Small intestine (tissue), 7 donors: Measurements from ENCODE around the gene NEK4. TPM values are rescaled to one million over a fixed set of nuclear protein-coding genes. Genes with fewer than 3 reads are reported as not detected.

Experiments
- DNase-seq, 2 donors: peaks; one replicate each; pipeline versions ENCODE4 v3.0.0 to v3.0.0-alpha.2; 2013
- FAIRE-seq: peaks from 2 replicates; lab custom pipeline; 2012; peaks lifted over from hg19 to GRCh38; lab: Jason Lieb, UNC
- H3K27ac ChIP-seq, 3 donors: one replicate each; pipeline ENCODE4 v1.5.1; 2013; ENCODE audit warnings: low read length in 2 of 3, mild to moderate bottlenecking in 2 of 3, control low read depth in 1 of 3, inconsistent platforms in 1 of 3, low read depth in 1 of 3, moderate library complexity in 1 of 3
- H3K27me3 ChIP-seq, 3 donors: one replicate each; pipeline ENCODE4 v1.6.1; 2013; ENCODE audit warnings: low read length in 3 of 3, inconsistent platforms in 1 of 3; ENCODE audit not compliant: control insufficient read depth in 3 of 3, insufficient read depth in 3 of 3
- H3K36me3 ChIP-seq, 3 donors: one replicate each; pipeline ENCODE4 v1.6.1; 2013; ENCODE audit warnings: low read length in 3 of 3, inconsistent platforms in 1 of 3, low read depth in 1 of 3, mild to moderate bottlenecking in 1 of 3, moderate library complexity in 1 of 3; ENCODE audit not compliant: control insufficient read depth in 3 of 3, insufficient read depth in 2 of 3
- H3K4me1 ChIP-seq, 3 donors: one replicate each; pipeline ENCODE4 v1.6.1; 2013; ENCODE audit warnings: low read length in 2 of 3, inconsistent platforms in 1 of 3, low read depth in 1 of 3, mild to moderate bottlenecking in 1 of 3, moderate library complexity in 1 of 3; ENCODE audit not compliant: control insufficient read depth in 3 of 3, insufficient read depth in 2 of 3
- H3K4me3 ChIP-seq, 3 donors: one replicate each; pipeline ENCODE4 v1.5.1; 2013; ENCODE audit warnings: low read length in 3 of 3, control low read depth in 1 of 3, inconsistent platforms in 1 of 3, low read depth in 1 of 3, mild to moderate bottlenecking in 1 of 3, moderate library complexity in 1 of 3
- H3K9me3 ChIP-seq, 2 donors: one replicate each; pipeline ENCODE4 v1.6.1; 2013; ENCODE audit warnings: low read depth in 1 of 2, low read length in 1 of 2; ENCODE audit not compliant: control insufficient read depth in 2 of 2, insufficient read depth in 1 of 2
- WGBS, 3 donors: extraction: QIAGEN DNeasy Blood & Tissue Kit; methylation state at CpG; one replicate each; pipeline ENCODE4 v1.1.7; 2013; 5-methylcytosine and 5-hydroxymethylcytosine counted together
- polyA plus RNA-seq, 4 donors: library from polyadenylated mRNA; stranded (reverse) in 3 of 4; unstranded in 1 of 4; fragments of 200-250 nt in 3 of 4; fragments of 120-200 nt in 1 of 4; gene quantifications; one replicate each; pipeline versions ENCODE4 v1.2.1 to v1.2.3, GENCODE V29; 2013
- donor health status: healthy with polysubstance abuse.
- donor health status: control.
- donor health status: control.
- donor health status: Bipolar disorder and iron deficiency.
- donor health status: healthy.

The NEK4 gene
- polyA plus RNA-seq, 4 donors, result 3.0 to 18.5 (median 7.0) TPM

GRCh38 chr3:52685709-52686691 lies 84.7 kb downstream of the NEK4 start, which contains the start of the genes GNL3 and PBRM1:
GNL3 (plus strand) TSS chr3:52686032; CDS start chr3:52686093, 61 bp downstream.
PBRM1 (minus strand) TSS chr3:52685913.
- DNase-seq (peak; percentile 96 to 99), FAIRE-seq (no peak)
- no peaks in the 10 kb centered on the region for H3K9me3 ChIP-seq
- peak within 1 kb of the TSS; percentile 88 to 99 (median 98) for H3K27ac ChIP-seq
- H3K4me1 ChIP-seq, result peaks cover 2 to 28% (median 2%) of the 10 kb centered on the region in 3 donors
- no peaks in the 10 kb centered on the region for H3K27me3 ChIP-seq
- WGBS, 3 donors, result 0 to 1% (median 1%) methylated on average over 74 to 82 of the region's 82 CpGs
- H3K4me3 ChIP-seq, result peak within 1 kb of the TSS; percentile 66 to 96 (median 87)
- H3K36me3 ChIP-seq, result peaks cover 6 to 21% (median 16%) of the 10 kb centered on the region in 3 donors

DNA sequence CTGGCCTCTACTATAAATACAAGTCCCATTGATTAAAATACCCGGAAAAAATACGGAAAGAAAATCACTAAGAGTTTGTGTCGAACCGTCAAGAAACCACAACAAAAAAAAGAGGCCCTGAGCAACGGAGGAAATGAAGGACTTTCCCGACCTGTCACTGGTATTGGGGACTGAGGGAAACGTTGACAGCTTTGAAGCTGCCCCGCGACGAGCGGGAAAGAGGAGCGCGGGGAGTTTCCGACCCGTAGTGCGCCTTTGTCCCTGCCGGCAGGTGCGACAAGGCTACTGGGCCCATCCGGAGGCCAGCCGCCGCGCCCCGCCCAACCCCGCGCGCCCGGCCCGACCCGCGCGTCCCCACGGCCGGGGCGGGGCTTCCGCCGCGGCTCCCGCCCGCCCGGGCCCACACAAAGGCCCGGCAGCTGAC lies 85.4 kb downstream of the NEK4 start:
- DNase-seq (peak in 1 of 2 donors; percentile 84), FAIRE-seq (no peak)
- H3K27me3 ChIP-seq, result no peaks in the 10 kb centered on the region
- no peaks in the 10 kb centered on the region for H3K9me3 ChIP-seq
- H3K27ac ChIP-seq, result peak overlapping the region; percentile 88 to 99 (median 98)
- peaks cover 11 to 25% (median 13%) of the 10 kb centered on the region in 3 donors for H3K36me3 ChIP-seq
- H3K4me3 ChIP-seq, result peak overlapping the region; percentile 60 to 87 (median 66)
- peaks cover 2 to 30% (median 2%) of the 10 kb centered on the region in 3 donors for H3K4me1 ChIP-seq
- 0 to 1% (median 0%) methylated on average over 14 to 41 of the region's 41 CpGs for WGBS, 3 donors

DNA sequence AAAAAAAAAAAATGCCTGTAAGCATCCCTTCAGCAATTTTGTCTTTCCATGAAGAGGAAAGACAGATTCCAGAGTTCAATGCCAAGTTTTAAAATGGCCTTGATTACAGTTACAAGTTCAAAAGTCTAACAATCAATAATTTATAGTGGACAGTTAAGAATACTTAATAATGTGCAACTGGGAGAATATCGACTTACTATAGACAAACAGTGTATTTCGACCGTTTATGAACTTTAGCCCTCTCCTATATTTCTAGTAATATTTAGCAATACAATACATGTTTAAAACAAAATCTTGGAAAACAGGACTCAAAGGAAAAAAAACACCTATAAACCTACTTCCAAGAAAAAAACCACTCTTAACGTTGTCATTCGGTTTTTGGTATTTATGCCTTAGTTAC lies 86.6 kb downstream of the NEK4 start:
- H3K27me3 ChIP-seq, result no peaks in the 10 kb centered on the region
- H3K36me3 ChIP-seq, result peaks cover 9 to 22% (median 10%) of the 10 kb centered on the region in 3 donors
- WGBS, 3 donors, result 11 to 41% (median 21%) methylated on average over 5 of the region's 5 CpGs
- no peak for FAIRE-seq
- H3K4me3 ChIP-seq, result no peak overlapping the region
- no peaks in the 10 kb centered on the region for H3K9me3 ChIP-seq
- peak in 1 of 2 donors; percentile 11 for DNase-seq
- H3K27ac ChIP-seq, result peak overlapping the region in 1 of 3 donors; percentile 19
- peaks cover 2 to 30% (median 6%) of the 10 kb centered on the region in 3 donors for H3K4me1 ChIP-seq

GRCh38 chr3:52683611-52684010 lies 87.1 kb downstream of the NEK4 start:
- no peaks in the 10 kb centered on the region for H3K9me3 ChIP-seq
- H3K27me3 ChIP-seq, result no peaks in the 10 kb centered on the region
- peaks cover 8 to 19% (median 11%) of the 10 kb centered on the region in 3 donors for H3K36me3 ChIP-seq
- H3K4me3 ChIP-seq, result no peak overlapping the region
- peaks cover 2 to 30% (median 6%) of the 10 kb centered on the region in 3 donors for H3K4me1 ChIP-seq
- FAIRE-seq, result no peak
- no peak for DNase-seq
- H3K27ac ChIP-seq, result no peak overlapping the region
- 52 to 67% (median 54%) methylated on average over 6 of the region's 6 CpGs for WGBS, 3 donors

GRCh38 chr3:52682016-52682415 lies 88.7 kb downstream of the NEK4 start:
- H3K4me1 ChIP-seq, result peaks cover 2 to 25% (median 6%) of the 10 kb centered on the region in 3 donors
- DNase-seq, result peak; percentile 44 to 67

DNA sequence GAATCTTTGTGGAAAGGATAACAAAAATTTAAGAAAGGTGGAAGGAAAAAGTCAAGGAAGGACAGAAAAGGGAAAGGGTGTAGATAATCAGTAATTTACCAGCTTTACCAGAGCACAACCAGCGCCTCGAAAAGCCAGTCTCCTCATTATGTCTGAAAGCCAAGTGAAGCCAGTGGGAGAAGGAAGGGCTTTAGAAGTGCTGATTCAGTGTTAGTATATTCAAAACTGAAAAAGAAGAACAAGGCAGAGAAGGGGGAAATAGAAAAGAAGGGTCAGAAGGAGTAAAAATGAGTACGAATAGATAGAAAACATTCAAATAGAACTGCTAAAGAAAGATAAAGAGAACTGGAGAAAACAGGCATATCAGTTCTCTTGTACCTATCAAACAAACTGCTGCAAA lies 89.1 kb downstream of the NEK4 start:
- H3K9me3 ChIP-seq, result no peaks in the 10 kb centered on the region
- H3K4me3 ChIP-seq, result no peak overlapping the region
- no peak for FAIRE-seq
- H3K27me3 ChIP-seq, result no peaks in the 10 kb centered on the region
- WGBS, 3 donors, result 60 to 65% (median 64%) methylated on average over 3 of the region's 3 CpGs
- H3K36me3 ChIP-seq, result peaks cover 11 to 26% (median 19%) of the 10 kb centered on the region in 3 donors
- no peak for DNase-seq
- H3K27ac ChIP-seq, result peak overlapping the region in 1 of 3 donors; percentile 19
- H3K4me1 ChIP-seq, result peaks cover 0 to 25% (median 6%) of the 10 kb centered on the region in 3 donors

More at GRCh38 chr3:52682016-52682415, 88.7 kb downstream of the NEK4 start:
- FAIRE-seq, result no peak
- H3K27ac ChIP-seq, result peak overlapping the region in 1 of 3 donors; percentile 19
- no peak overlapping the region for H3K4me3 ChIP-seq
- H3K36me3 ChIP-seq, result peaks cover 8 to 26% (median 15%) of the 10 kb centered on the region in 3 donors
- no peaks in the 10 kb centered on the region for H3K27me3 ChIP-seq
- H3K9me3 ChIP-seq, result no peaks in the 10 kb centered on the region

DNA sequence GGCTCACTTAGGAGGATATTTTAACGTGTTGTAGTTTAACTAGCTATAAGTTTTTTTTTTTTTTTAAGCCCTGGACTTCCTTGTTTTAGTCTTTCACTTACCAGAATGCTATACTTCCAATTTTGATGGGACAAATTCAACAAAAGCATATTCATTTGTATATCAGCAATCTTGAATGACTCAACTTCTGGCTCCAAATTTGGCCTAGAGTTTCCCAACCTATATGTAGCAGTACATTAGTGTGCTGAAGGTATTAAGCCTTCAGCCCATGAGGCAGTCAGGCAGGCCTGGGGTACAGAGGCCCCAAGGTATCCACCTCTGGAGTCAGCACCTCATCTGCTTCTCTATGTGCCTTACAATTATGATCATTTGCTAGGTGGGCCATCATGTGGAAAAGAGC lies 90.9 kb downstream of the NEK4 start:
- FAIRE-seq (no peak), DNase-seq (no peak)
- Histone ChIP-seq H3K27me3 (no peaks in the 10 kb centered on the region), H3K36me3 (peaks cover 11 to 28% (median 25%) of the 10 kb centered on the region in 3 donors), H3K9me3 (no peaks in the 10 kb centered on the region), H3K4me3 (peak overlapping the region in 1 of 3 donors; percentile 18), H3K27ac (peak overlapping the region in 1 of 3 donors; percentile 32), H3K4me1 (peaks cover 0 to 25% (median 6%) of the 10 kb centered on the region in 3 donors)
- WGBS, 3 donors, result 14 to 54% (median 14%) methylated on average over 1 of the region's 1 CpG

DNA sequence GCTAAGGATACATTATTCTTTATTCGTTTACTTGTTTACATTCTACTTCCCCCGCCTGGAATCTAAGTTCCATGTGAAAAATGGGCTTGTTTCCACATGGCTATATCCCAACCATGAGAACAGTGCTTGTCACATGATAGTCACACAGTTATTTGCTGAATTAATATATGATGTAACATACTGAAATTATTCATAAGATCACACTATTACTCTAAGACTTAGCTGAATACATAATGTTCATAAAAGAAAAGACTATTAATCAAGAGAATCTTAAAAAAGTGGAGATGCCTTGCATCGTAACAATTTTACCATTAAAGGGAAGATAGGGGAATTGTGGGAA lies 91.6 kb downstream of the NEK4 start:
- no peak overlapping the region for H3K27ac ChIP-seq
- H3K4me3 ChIP-seq, result no peak overlapping the region
- no peaks in the 10 kb centered on the region for H3K9me3 ChIP-seq
- FAIRE-seq (no peak), DNase-seq (no peak)
- peaks cover 0 to 21% (median 6%) of the 10 kb centered on the region in 3 donors for H3K4me1 ChIP-seq
- no peaks in the 10 kb centered on the region for H3K27me3 ChIP-seq
- WGBS, 3 donors, result 74 to 87% (median 83%) methylated on average over 3 of the region's 3 CpGs
- peaks cover 13 to 32% (median 25%) of the 10 kb centered on the region in 3 donors for H3K36me3 ChIP-seq
